K562 (cell line): ENCODE results near the gene MYO1E. TPM values are rescaled to one million over a fixed set of nuclear protein-coding genes. Genes with fewer than 3 reads are reported as not detected.

ENCODE experiments used
- ATAC-seq: fragments of 200-7000 bp; cut with Tn5 transposase; 3 replicates; pipeline ENCODE4 v1.9.1; 2020; ENCODE audit warnings: moderate library complexity
- BruUV-seq: library from RNA; stranded (reverse); fragments of 400-500 nt; replicated peaks from 2 replicates; lab custom pipeline; 2021; lab: Mats Ljungman, UMichigan
- CTCF ChIA-PET: fragments of 300-600 bp; formaldehyde crosslinking; extraction: SDS; loops from one replicate; lab custom pipeline; 2021; ENCODE audit warnings: low intra/inter-chr PET ratio; lab: Yijun Ruan, JAX
- POLR2A ChIA-PET: fragments of 300-600, 350-650 bp; sonication (Branson Sonifier 250); formaldehyde crosslinking; extraction: SDS; loops from one replicate; lab custom pipeline; 2021; ENCODE audit warnings: antibody characterized with exemption, inconsistent platforms; lab: Yijun Ruan, JAX
- DNase-seq, 4 experiments: peaks; one replicate each; pipeline versions ENCODE4 v3.0.0 to v3.0.0-alpha.2; 2011 to 2018; ENCODE audit warnings: low spot score in 3 of 4, mixed read lengths in 3 of 4; ENCODE audit errors: extremely low read depth in 1 of 4
- FAIRE-seq: peaks from 2 replicates; lab custom pipeline; 2011; peaks lifted over from hg19 to GRCh38; lab: Jason Lieb, UNC
- H2AFZ ChIP-seq: 2 replicates; pipeline ENCODE4 v1.6.0; 2011; ENCODE audit warnings: low read depth, low read length, control low read depth, inconsistent platforms
- H3K27ac ChIP-seq: fragments of 200-600 bp; 3 replicates; pipeline ENCODE4 v1.8.0; 2011; ENCODE audit warnings: low read depth, mild to moderate bottlenecking, control low read depth, inconsistent platforms, low read length, moderate library complexity, mixed read lengths; ENCODE audit errors: extremely low read depth
- H3K27me3 ChIP-seq, 2 experiments: fragments of 300-600 bp in 1 of 2; 2 replicates in 1 of 2; 3 replicates in 1 of 2; pipeline versions ENCODE4 v1.6.0 to v1.8.0; 2011; ENCODE audit warnings: inconsistent platforms in 2 of 2, low read length in 2 of 2, mild to moderate bottlenecking in 1 of 2, mixed read lengths in 1 of 2, moderate library complexity in 1 of 2; ENCODE audit not compliant: control insufficient read depth in 2 of 2, insufficient read depth in 2 of 2
- H3K36me3 ChIP-seq: fragments of 300-600 bp; 3 replicates; pipeline ENCODE4 v1.8.0; 2011; ENCODE audit warnings: mild to moderate bottlenecking, low read length, inconsistent platforms; ENCODE audit not compliant: control insufficient read depth, insufficient read depth
- H3K4me1 ChIP-seq, 2 experiments: fragments of 200-600 bp in 1 of 2; replicated peaks in 1 of 2; 2 replicates in 1 of 2; 3 replicates in 1 of 2; pipeline versions ENCODE4 v1.5.1 to v1.8.0; 2011; ENCODE audit warnings: inconsistent platforms in 2 of 2, low read length in 2 of 2, mild to moderate bottlenecking in 1 of 2, mixed read lengths in 1 of 2, moderate library complexity in 1 of 2; ENCODE audit not compliant: control insufficient read depth in 2 of 2, insufficient read depth in 2 of 2
- H3K4me2 ChIP-seq: 2 replicates; pipeline ENCODE4 v1.6.1; 2011; ENCODE audit warnings: low read length, control low read depth, inconsistent platforms, mixed read lengths; ENCODE audit not compliant: insufficient read depth
- H3K4me3 ChIP-seq: fragments of 200-600 bp; sonication (generic), shearing (Covaris generic); 2 replicates; pipeline ENCODE4 v1.5.1; 2016; ENCODE audit warnings: control low read depth, inconsistent platforms
- H3K79me2 ChIP-seq: fragments of 200-600 bp; 3 replicates; pipeline ENCODE4 v1.8.0; 2011; ENCODE audit warnings: low read length, inconsistent platforms; ENCODE audit not compliant: control insufficient read depth, insufficient read depth
- H3K9ac ChIP-seq, 2 experiments: 2 replicates each; pipeline versions ENCODE4 v1.6.0 to v1.6.1; 2011; ENCODE audit warnings: low read depth in 2 of 2, low read length in 2 of 2, control low read depth in 1 of 2, inconsistent platforms in 1 of 2, mild to moderate bottlenecking in 1 of 2, mixed read lengths in 1 of 2; ENCODE audit not compliant: insufficient read depth in 1 of 2
- H3K9me1 ChIP-seq: one replicate; pipeline ENCODE4 v1.6.0; 2011; ENCODE audit warnings: inconsistent platforms, mild to moderate bottlenecking, low read length, moderate library complexity; ENCODE audit not compliant: control insufficient read depth, insufficient read depth
- H3K9me3 ChIP-seq: replicated peaks from 2 replicates; pipeline ENCODE4 v1.5.1; 2011; ENCODE audit warnings: low read depth, low read length, inconsistent platforms; ENCODE audit not compliant: control insufficient read depth, insufficient read depth
- H4K20me1 ChIP-seq: replicated peaks from 2 replicates; pipeline ENCODE4 v1.6.1; 2011; ENCODE audit warnings: low read length, inconsistent platforms, mixed read lengths; ENCODE audit not compliant: control insufficient read depth, insufficient read depth
- CGGBP1 ChIP-seq: fragments of 250-450 bp; sonication (Bioruptor Pico); IDR thresholded peaks from 2 replicates; pipeline ENCODE4 v1.9.0; 2021; ENCODE audit warnings: mild to moderate bottlenecking
- CREB3 ChIP-seq: fragments of 450-650 bp; conservative IDR thresholded peaks from 2 replicates; pipeline ENCODE4 v1.6.1; 2016; ENCODE audit warnings: missing genetic modification characterization, low read depth, mild to moderate bottlenecking, missing compliant biosample characterization, moderate library complexity
- CTBP1 ChIP-seq: fragments of 450-650 bp; IDR thresholded peaks from 2 replicates; pipeline ENCODE4 v1.6.1; 2016; ENCODE audit warnings: borderline replicate concordance
- ETS1 ChIP-seq: conservative IDR thresholded peaks from 2 replicates; pipeline ENCODE4 v1.6.1; 2011; ENCODE audit warnings: low read depth, mild to moderate bottlenecking, low read length; ENCODE audit not compliant: control insufficient read depth
- FOXK1 ChIP-seq: sonication (generic); formaldehyde crosslinking; IDR thresholded peaks from 2 replicates; pipeline ENCODE4 v1.8.0; 2022; ENCODE audit warnings: missing genetic modification reagents, mild to moderate bottlenecking, borderline replicate concordance
- NFE2 ChIP-seq: IDR thresholded peaks from 2 replicates; pipeline ENCODE4 v1.6.1; 2014; ENCODE audit warnings: antibody characterized with exemption, low read depth
- NRF1 ChIP-seq, 2 experiments: fragments of 450-650 bp; IDR thresholded peaks in 1 of 2; conservative IDR thresholded peaks in 1 of 2; 2 replicates each; pipeline ENCODE4 v1.6.1; 2014; ENCODE audit warnings: mild to moderate bottlenecking in 2 of 2
- PHB2 ChIP-seq: fragments of 450-650 bp; IDR thresholded peaks from 2 replicates; pipeline ENCODE4 v1.6.1; 2017; ENCODE audit warnings: low read depth
- POLR2A ChIP-seq: fragments of 450-650 bp; conservative IDR thresholded peaks from 2 replicates; pipeline ENCODE4 v1.6.1; 2016
- RFX7 ChIP-seq: fragments of 250-450 bp; sonication (Bioruptor Pico); IDR thresholded peaks from 2 replicates; pipeline ENCODE4 v1.5.1; 2021; ENCODE audit warnings: mild to moderate bottlenecking
- SRSF3 ChIP-seq: fragments of 200-400 bp; formaldehyde crosslinking; IDR thresholded peaks from 2 replicates; pipeline ENCODE4 v1.6.1; 2016; ENCODE audit warnings: mild to moderate bottlenecking, low read length, moderate library complexity; ENCODE audit not compliant: insufficient read depth
- SRSF7 ChIP-seq: fragments of 200-400 bp; formaldehyde crosslinking; optimal IDR thresholded peaks from 2 replicates; pipeline ENCODE3; 2017; ENCODE audit warnings: mild to moderate bottlenecking, low read depth, low read length
- ZNF124 ChIP-seq: sonication (generic); formaldehyde crosslinking; IDR thresholded peaks from 2 replicates; pipeline ENCODE4 v1.8.1; 2022; ENCODE audit warnings: missing genetic modification reagents
- ZNF512 ChIP-seq: IDR thresholded peaks from 2 replicates; pipeline ENCODE4 v1.6.1; 2016; ENCODE audit warnings: missing genetic modification characterization, missing compliant biosample characterization
- ZNF583 ChIP-seq: fragments of 250-450 bp; sonication (Bioruptor Pico); IDR thresholded peaks from 2 replicates; pipeline ENCODE4 v1.4.0; 2020
- ZNF766 ChIP-seq: fragments of 200-800 bp; sonication (Bioruptor generic); conservative IDR thresholded peaks from 2 replicates; pipeline ENCODE4 v1.6.1; 2016; ENCODE audit warnings: missing genetic modification characterization, missing compliant biosample characterization
- WGBS: fragments of 100-300 bp; shearing (Covaris generic); methylation state at CpG from one replicate; pipeline ENCODE4 v1.1.6; 2016; ENCODE audit warnings: low coverage, mixed read lengths; ENCODE audit not compliant: insufficient coverage; ENCODE audit errors: missing lambda C conversion rate; 5-methylcytosine and 5-hydroxymethylcytosine counted together
- in situ Hi-C: fragments of 300-500 bp; cut with MboI; formaldehyde crosslinking; loops from 4 replicates; pipeline ENCODE4 v1.15.0; 2018; ENCODE audit warnings: inconsistent platforms, mixed read lengths
- intact Hi-C: fragments of 100-400 bp; cut with micrococcal nuclease; formaldehyde crosslinking; loops from 2 replicates; pipeline ENCODE4 v1.14.2; 2022
- polyA plus RNA-seq, 8 experiments: library from polyadenylated mRNA; depleted of rRNA in 4 of 8; stranded (reverse) in 5 of 8; unstranded in 3 of 8; fragments of >200 nt; fragmentation: Nextera tagmentation in 2 of 8; fragmentation: Illumina TruSeq in 1 of 8; extraction: Ambion mirVana in 2 of 8; extraction: Trizol in 1 of 8; gene quantifications; 2 replicates each; pipeline versions ENCODE4 v1.2.1 to v1.2.3, GENCODE V29; 2011 to 2014; ENCODE audit warnings: inconsistent platforms in 1 of 8, missing spikeins in 1 of 8
- total RNA-seq, 7 experiments: library from RNA; depleted of rRNA in 6 of 7; stranded (reverse); fragments of >200 nt in 6 of 7; fragmentation: Illumina TruSeq in 2 of 7; extraction: Trizol in 2 of 7; gene quantifications; 2 replicates each; pipeline versions ENCODE4 v1.2.1 to v1.2.3, GENCODE V29; 2011 to 2021; ENCODE audit warnings: low replicate concordance in 1 of 7

The MYO1E gene
- total and polyA plus RNA-seq, 9 of the 15 experiments (the other 6 are each of a cell fraction or from before 2014, with no cell fraction given), result under 0.01 to 0.44 (median 0.01) TPM; not detected in 6

- intact Hi-C loops, result no loop called here
- H3K4me2 ChIP-seq, result no peak overlapping the region
Observed at GRCh38 chr15:59312205-59312604, 60.5 kb downstream of the MYO1E start.

More at GRCh38 chr15:59312205-59312604, 60.5 kb downstream of the MYO1E start:
- peaks cover 16 to 23% of the 10 kb centered on the region in 2 experiments; a peak in 3 of 5 replicates for H3K27me3 ChIP-seq
- H3K9ac ChIP-seq, result no peak overlapping the region
- under 1% methylated on average over 7 of the region's 7 CpGs for WGBS
- H3K4me3 ChIP-seq, result no peak overlapping the region
- CTCF ChIA-PET, result no interaction called here
- H4K20me1 ChIP-seq, result no peaks in the 10 kb centered on the region
- no peaks in the 10 kb centered on the region for H3K79me2 ChIP-seq
- no peak for ATAC-seq
- no peak overlapping the region for H2AFZ ChIP-seq
- no peaks in the 10 kb centered on the region for H3K36me3 ChIP-seq
- in situ Hi-C loops, result no loop called here
- no peak overlapping the region for H3K27ac ChIP-seq
- H3K9me1 ChIP-seq, result no peaks in the 10 kb centered on the region
- TF ChIP-seq PHB2, result no peak
- no peak for TF ChIP-seq ZNF583
- no peak for TF ChIP-seq POLR2A
- no peak for TF ChIP-seq RFX7
- TF ChIP-seq ZNF766 (CRISPR knock-in tag), result no peak
- no peak for TF ChIP-seq NRF1 (conservative IDR thresholded peaks at IDR 0.05 in 1 of 2, IDR thresholded peaks at IDR 0.05 in 1 of 2)
- no peak for TF ChIP-seq SRSF3
- no peak for TF ChIP-seq NFE2
- TF ChIP-seq SRSF7, result no peak
- TF ChIP-seq CGGBP1, result no peak
- no peak for TF ChIP-seq ETS1
- no peak for TF ChIP-seq ZNF124
- TF ChIP-seq ZNF512 (tag), result no peak
- TF ChIP-seq FOXK1 (CRISPR knock-in tag), result no peak
- no peak for TF ChIP-seq CREB3 (tag)
- TF ChIP-seq CTBP1, result no peak
- no peaks in the 10 kb centered on the region for H3K4me1 ChIP-seq
- no peak for DNase-seq
- POLR2A ChIA-PET, result no interaction called here
- no peak for FAIRE-seq
- 0 out of 2 replicates have a peak, but pooled peaks cover 2% of the 10 kb centered on the region for H3K9me3 ChIP-seq
- no TSS peak for BruUV-seq
